Astrocyte of the cerebellum (primary cell): ENCODE measurements around the gene PRKCG.
"Not testable (repeated sequence)": the region's sequence is repeated elsewhere in the genome, so short reads cannot be mapped to it uniquely, and the experiment has no call there.

Source experiments
- DNase-seq: peaks from one replicate; pipeline ENCODE4 v3.0.0-alpha.2; 2011; ENCODE audit warnings: low read depth
- H3K4me3 ChIP-seq: 2 replicates; pipeline ENCODE4 v1.5.1; 2011; ENCODE audit warnings: mild to moderate bottlenecking, low read depth, low read length, moderate library complexity
- in situ Hi-C: cut with HindIII; loops from 2 replicates; pipeline ENCODE4 v1.10.0; 2017; ENCODE audit warnings: low sequenced_read_pairs
- TF ChIP-seq, protein P1 (sequence below): IDR thresholded peaks from 2 replicates; pipeline ENCODE4 v1.5.1; 2012; ENCODE audit warnings: low read length, low read depth, moderate library complexity, mild to moderate bottlenecking; ENCODE audit errors: missing control alignments

PRKCG gene

DNA sequence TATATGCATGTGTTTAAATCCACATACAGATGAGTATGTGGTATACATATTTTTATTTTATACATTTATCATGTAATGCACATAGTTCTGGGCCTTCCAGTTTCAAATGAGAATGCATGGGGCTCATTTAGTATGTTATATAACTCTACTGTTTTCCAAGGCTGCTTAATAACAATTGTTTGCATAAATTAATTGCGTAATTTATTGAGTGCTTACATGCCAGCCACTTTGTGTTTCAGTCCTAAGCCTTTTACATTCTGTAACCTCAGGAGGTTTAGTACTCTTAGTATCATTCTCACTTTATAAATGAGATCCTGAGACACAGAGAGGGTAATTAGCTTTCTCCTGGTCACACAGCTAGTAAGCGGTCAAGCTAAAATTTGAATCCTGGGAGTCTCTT is 64.0 kb downstream of the PRKCG start:
- no peak overlapping the region for H3K4me3 ChIP-seq
- in situ Hi-C loops = no loop called here
- no peak for DNase-seq
- TF ChIP-seq, protein P1, sequence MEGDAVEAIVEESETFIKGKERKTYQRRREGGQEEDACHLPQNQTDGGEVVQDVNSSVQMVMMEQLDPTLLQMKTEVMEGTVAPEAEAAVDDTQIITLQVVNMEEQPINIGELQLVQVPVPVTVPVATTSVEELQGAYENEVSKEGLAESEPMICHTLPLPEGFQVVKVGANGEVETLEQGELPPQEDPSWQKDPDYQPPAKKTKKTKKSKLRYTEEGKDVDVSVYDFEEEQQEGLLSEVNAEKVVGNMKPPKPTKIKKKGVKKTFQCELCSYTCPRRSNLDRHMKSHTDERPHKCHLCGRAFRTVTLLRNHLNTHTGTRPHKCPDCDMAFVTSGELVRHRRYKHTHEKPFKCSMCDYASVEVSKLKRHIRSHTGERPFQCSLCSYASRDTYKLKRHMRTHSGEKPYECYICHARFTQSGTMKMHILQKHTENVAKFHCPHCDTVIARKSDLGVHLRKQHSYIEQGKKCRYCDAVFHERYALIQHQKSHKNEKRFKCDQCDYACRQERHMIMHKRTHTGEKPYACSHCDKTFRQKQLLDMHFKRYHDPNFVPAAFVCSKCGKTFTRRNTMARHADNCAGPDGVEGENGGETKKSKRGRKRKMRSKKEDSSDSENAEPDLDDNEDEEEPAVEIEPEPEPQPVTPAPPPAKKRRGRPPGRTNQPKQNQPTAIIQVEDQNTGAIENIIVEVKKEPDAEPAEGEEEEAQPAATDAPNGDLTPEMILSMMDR = no peak

DNA sequence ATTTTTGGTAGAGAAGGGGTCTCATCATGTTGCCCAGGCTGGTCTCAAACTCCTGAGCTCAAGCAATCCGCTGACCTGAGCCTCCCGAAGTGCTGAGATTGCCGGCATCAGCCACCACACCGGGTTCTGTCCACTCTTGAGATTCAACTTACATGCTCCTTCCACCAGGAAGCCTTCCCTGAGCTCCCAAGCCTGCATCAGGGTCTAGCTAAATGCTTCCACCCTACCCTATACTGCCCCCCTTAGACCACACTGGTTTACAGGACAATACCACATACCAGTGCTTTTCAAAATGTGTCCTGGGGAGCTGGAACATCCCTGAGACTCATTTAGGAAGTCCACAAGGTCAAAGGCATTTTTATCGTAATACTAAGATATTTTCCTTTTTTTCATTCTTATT is 65.6 kb downstream of the PRKCG start:
- no peak overlapping the region for H3K4me3 ChIP-seq
- in situ Hi-C loops = no loop called here
- TF ChIP-seq, protein P1 = no peak
- DNase-seq = no peak

DNA sequence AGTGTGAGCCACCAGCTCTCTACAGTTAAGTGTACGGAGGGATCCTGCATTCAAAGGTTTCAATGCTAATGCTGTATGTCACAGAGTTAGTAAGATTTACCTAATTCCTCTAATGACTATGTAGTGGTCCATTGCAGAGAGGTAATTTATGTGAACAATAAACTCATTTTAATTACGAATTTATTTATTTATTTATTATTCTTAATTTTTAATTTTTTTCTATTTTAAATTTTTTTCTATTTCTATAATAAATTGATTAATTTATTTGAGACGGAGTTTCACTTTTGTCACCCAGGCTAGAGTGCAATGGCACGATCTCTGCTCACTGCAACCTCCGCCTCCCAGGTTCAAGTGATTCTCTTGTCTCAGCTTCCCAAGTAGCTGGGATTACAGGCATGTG is 66.6 kb downstream of the PRKCG start:
- H3K4me3 ChIP-seq, in situ Hi-C loops, DNase-seq: not testable (repeated sequence)

DNA sequence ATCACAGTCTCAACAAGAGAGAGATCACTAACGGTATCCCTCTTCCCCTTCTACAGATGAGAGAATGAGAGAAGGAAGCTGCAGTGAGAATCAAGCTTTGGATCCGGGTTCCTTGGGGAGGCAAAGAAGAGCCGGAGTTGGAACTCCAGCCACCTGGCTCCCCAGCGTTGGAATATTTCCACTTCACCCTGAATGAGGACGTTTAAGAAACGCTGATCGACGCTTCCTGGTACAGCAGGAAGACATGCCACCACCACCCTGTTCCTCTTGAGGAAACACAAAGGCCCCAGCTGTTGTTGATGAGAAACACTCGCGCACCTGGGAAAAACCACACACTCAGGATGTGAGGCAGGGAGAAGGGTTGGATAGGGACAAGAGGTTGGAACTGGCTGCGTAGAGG is 69.4 kb downstream of the PRKCG start:
- DNase-seq = no peak
- in situ Hi-C loops = no loop called here
- no peak overlapping the region for H3K4me3 ChIP-seq
- TF ChIP-seq, protein P1 = no peak

DNA sequence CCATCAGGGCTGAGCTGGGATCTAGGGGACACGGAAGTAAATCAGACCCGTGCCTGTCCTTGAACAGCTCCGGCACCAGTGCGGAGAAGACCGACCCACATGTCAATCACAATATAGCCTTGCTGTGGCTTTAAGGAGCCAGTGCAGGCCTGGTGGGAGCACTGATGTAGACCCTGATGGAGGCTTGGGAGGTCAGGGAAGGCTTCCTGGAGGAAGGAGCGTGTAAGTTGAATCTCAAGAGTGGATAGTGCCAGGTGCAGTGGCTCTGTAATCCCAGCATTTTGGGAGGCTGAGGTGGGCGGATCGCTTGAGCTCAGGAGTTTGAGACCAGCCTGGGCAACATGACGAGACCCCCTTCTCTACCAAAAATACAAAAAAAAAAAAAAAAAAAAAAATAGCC is 70.0 kb downstream of the PRKCG start:
- in situ Hi-C loops = no loop called here
- TF ChIP-seq, protein P1 = no peak
- DNase-seq = no peak
- H3K4me3 ChIP-seq = no peak overlapping the region

DNA sequence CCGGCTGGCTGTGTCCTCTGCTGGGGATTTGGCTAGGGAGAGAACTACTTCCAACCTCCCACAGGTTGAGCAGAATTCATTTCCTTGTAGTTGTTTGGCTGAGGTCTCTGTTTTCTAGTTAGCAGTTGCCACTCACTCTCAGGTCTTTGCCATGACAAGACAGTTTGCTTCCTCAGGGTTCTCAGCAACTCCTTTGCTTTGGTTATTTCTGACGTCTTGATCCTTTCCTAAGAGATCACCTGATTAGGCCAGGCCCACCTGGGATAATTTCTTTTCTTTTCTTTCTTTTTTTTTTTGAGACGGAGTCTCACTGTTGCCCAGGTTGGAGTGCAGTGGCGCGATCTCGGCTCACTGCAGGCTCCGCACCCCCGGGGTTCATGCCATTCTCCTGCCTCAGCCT is 71.4 kb downstream of the PRKCG start:
- H3K4me3 ChIP-seq = no peak overlapping the region
- TF ChIP-seq, protein P1 = no peak
- DNase-seq = no peak
- in situ Hi-C loops = no loop called here
